Stimulated activated CD4-positive, alpha-beta T cell treated with anti-CD3 and anti-CD28 coated beads, Interleukin-2, amount 100 ng/mL, for 24 hours (primary cell): Measurements from ENCODE around the gene TTC16.
"Not testable (repeated sequence)": the region's sequence is repeated elsewhere in the genome, so short reads cannot be mapped to it uniquely, and the experiment has no call there.

Experiments
- DNase-seq, 2 donors: peaks; one replicate each; pipeline ENCODE4 v3.0.0-alpha.2; 2020

Gene TTC16

DNA sequence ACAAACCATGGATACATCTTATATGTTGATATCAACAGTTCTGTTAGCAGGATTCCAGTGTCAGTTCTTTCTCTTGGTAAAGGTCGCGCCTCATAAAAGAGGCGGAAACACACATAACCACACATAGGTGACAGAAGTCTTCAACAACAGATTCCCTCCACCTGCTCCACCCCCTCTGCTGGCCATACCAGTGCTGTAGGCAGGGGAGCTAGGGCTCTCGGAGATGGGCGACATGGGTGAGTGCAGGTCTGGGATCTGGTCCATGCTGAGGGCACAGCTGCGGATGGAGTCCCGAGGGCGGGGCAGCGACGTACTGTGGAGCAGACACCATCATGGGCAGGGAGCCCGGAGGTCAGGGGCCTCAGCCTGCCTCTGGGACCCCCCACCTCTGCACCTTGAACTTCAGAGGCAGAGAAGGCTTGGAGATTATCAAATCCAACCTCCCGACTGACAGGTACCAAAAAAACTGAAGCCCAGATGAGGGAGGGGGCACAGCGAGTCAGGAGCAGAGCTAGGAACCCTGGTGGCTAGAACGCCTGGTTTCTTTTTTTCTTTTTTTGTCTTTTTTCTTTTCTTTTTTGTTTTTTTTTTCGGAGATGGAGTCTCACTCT, 31.2 kb downstream of the TTC16 start:
- DNase-seq: no peak

DNA sequence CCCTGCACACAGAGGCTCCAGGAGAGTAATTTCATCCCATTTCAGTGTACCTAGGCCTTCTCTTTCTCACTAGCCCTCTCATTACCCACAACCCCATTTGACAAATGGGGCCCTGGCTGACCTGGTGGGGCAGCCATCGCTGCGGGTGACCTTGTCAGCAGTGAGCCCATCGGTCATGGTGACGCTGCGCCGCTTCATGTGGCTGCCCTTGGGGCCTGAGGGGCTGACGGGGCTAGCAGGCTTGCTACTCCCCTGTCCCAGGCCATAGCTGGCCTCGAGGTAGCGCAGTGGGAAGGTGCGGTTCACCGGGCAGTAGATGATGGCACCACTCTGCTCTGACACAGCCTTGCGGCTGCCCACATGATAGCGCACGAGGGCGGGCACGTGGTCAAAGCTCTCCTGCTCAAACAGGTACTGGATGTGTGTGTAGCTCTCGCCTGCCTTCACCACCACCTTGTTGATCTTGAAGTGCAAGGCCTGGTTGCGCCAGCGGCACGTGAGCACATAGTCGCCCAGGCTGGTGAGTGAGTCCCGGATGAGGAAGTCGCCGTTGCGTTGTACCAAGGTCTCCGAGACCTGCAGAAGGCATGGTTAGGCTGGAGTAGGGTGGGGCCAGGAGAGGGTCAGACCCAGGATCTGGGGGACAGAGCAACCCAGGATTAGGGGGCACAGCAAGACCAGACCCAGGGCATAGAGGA, 33.4 kb downstream of the TTC16 start:
- no peak for DNase-seq

DNA sequence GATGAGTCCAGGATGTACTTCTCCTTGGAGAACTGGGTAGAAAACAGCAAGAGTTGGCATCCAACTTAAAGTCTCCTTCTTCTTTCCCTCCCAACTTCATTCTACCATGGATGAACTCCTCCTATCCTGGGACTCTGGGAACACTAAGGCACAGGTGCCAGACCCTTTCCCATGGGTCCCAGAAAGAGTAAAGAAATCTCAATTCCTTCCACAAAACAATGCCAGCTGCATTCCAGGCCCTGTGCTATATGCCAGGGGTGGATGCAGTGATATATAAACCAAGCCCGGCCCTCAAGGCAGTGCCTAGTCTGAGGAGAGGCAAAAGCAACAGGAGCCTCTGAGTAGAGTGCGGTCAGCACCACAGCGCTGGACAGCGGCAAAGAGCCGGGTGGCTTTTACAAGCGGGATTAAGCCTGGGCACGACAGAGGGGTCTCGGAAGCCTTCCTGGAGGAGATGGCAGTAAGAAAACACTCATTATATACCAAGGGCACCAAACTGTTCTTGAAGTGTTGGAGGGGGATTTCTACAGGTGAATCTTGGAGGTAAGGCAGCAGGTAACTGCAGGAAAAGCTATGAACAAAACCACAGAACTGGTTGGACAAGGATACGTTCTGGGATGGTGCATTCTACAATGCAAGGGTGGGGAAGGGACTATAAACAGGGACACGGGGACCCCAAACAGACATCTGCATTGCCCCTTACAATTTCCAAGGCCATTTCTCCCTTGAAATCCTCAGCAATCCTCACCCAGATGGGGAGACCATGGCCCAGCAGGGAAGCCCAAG, 35.6 kb downstream of the TTC16 start:
- DNase-seq: no peak

GRCh38 chr9:127753148-127753547, 37.3 kb downstream of the TTC16 start:
- no peak for DNase-seq

DNA sequence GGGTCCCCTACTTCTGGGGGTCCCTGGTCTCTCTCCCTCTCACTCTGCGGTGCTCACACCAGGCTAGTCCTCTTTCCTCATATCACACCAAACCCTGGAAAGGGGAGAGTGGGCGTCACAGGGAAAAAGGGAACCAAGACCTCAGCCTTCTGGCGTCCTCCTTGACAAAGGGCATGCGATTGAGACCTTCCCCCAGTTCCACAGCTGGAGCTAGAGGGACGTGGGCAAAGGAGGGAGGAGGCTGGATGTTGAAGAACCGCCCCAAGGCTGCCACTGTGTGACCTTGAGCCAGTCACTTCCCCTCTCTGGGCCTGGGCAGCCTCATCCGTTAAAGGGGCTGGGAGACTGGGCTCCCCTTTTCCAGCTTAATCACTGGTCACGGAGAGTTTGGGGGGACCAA, 37.7 kb downstream of the TTC16 start:
- no peak for DNase-seq

DNA sequence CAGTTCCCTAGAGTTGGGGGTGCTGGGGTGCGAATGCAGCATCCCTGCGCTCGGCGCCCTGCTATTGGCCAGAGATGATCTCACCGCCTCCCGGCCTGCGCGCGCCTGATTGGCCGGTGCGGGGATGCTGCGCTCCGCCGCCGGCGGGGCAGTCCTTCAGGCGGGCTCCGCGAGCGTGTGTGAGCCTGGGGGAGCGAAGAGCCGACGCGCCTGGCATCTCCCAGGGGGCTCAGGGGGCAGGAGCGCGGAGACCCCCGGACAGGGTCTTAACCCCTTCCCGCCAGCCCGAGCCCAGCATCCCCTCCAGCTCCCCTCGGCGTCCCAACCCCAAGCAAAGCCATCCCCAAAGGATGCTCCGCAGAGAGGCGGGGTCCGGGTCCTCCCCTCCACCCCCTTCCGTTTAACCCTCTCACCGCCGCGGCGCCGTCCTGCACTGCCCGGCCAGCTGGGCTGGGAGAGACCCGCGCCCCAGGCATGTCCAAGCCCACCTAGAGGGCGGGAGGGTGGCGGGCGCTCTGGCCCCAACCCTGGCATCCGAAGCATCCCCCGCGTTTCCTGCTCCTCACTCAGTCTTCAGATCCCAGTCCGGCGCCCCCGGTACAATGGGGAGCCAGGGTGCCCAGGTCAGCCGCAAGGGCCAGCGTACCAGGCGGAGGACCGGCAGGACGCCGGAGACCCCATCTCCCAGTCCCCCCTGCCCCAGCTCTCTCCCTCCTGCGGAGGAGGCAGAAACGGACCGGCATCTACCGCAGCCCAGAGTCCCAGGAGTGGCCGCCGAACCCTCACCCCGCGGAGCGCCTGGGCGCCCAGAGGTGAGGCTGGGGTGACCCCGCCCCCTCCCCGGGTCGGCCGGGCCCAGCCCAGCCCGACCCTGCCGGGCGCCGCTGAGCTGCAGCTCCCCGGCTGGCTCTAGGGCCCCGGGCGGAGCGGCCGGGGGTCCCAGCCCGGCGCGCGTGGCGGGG, 38.5 kb downstream of the TTC16 start:
- no peak for DNase-seq

- DNase-seq: no peak
Observed at GRCh38 chr9:127755061-127756060, 39.5 kb downstream of the TTC16 start.

GRCh38 chr9:127756233-127756632, 40.4 kb downstream of the TTC16 start:
- no peak for DNase-seq

DNA sequence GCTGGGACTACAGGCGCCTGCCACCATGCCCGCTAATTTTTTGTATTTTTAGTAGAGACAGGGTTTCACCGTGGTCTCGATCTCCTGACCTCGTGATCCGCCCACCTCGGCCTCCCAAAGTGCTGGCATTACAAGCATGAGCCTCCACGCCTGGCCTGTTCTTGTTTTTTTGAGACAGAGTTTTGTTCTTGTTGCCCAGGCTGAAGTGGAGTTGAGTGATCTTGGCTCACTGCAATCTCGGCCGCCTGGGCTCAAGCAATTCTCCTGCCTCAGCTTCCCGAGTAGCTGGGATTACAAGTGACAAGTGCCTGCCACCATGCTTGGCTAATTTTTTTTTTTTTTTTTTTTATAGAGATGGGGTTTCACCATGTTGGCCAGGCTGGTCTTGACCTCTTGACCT, 40.9 kb downstream of the TTC16 start:
- not testable (repeated sequence) for DNase-seq

GRCh38 chr9:127758843-127759242, 43.0 kb downstream of the TTC16 start:
- DNase-seq: no peak

DNA sequence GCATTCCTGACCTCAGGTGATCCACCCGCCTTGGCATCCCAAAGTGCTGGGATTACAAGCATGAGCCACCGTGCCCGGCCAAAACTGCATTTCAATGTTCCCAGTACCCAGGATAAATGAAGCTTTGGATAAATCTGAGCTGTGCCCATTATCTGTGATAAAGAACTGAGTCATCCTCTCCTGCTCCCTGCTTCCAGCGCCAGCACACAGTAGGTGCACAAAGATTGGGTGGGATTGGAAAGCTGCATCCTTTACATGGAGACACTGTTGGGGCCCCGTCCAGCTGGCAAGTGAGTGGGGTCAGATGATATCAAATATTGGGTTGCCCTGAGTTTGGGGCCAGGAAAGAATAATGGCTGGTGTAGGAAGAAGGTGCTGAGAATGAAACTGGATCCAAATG, 45.2 kb downstream of the TTC16 start:
- no peak for DNase-seq

DNA sequence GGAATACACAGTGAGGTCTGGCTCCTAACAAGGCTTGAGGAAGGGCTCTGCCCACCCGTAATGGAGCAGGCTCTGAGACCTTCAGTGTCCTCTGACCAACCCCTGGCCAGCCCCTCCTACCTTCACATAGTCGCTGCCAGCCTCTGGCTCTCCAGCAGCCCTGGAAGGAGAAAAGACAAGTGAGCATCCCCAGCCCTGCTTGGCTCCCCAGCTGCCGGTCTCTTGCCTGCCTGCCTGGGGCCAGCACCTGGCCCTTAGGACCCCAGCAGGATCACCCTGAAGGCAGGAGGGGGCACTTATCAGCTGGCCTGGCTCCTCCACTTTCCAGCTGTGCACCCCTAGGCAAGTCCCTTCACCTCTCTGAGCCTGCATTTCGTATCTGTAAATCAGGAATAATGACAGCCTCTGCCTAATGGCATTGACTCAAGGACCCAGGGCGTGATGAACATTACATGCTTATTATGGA, 45.6 kb downstream of the TTC16 start:
- DNase-seq: no peak

GRCh38 chr9:127762111-127762676, 46.3 kb downstream of the TTC16 start:
- DNase-seq: no peak

DNA sequence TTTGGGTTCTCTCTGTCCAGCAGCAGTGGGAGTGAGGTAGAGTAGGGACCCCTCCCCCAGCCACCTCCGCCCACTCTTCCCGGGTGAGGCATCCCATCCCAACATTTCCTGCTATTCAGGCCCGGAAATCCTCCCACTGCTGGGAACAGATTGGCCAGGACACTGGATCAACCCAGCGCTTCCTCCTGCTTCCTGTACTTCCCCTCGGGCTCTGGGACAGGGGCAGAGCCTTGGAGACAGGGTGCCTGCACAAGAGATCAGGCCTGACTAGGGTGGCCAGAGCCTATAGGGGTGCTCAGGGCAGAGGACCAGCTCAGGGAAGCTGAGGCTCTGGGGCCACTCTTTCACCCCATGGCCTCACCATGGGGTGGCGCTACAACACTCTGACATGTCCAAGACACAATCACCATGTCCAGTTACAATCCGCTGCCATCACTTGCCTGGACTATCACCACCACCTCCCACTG, 48.1 kb downstream of the TTC16 start:
- DNase-seq: peak in 1 of 2 donors; percentile 46

DNA sequence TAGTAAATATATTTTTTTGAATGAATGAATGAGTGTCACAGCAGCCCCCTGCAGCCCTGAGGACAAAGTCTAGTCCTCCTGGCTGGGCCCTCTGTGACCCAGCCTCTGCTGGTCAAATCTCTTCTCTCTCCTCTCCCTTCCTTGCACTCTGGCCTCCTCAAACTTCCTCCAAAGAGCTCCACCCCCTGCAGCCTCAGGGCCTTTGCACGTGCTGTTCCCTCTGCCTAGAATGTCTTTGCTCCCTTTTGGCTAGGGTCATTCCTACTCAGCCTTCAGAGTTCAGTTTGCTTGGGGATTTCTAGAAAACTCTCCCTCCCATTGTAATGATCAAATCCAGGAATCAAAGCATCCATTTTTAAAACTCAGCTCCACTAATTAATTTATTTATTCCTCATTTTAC, 49.5 kb downstream of the TTC16 start:
- DNase-seq: no peak

DNA sequence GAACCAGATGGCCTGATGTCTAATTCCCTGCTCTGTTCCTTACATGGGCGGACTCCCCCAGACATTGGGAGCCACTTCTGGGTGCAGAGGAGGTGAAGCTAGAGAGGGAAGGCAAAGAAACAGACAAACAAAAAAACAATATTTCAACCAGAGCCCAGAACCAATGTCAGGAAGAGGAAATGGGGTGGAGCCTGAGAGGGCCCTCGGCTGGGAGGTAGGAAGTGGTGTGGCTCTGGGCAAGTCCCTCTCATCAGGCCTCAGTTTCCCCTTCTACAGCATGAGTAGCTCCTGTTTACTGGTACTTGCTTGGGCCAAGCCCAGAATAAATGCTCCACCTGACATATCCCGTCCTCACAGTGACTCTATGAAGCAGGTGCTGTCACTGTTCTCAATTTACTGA, 51.5 kb downstream of the TTC16 start:
- no peak for DNase-seq

GRCh38 chr9:127767909-127768331, 52.0 kb downstream of the TTC16 start:
- DNase-seq: no peak

GRCh38 chr9:127768698-127769097, 52.8 kb downstream of the TTC16 start:
- DNase-seq: no peak

- no peak for DNase-seq
Observed at GRCh38 chr9:127769101-127769500, 53.2 kb downstream of the TTC16 start.

GRCh38 chr9:127769929-127770582, 54.2 kb downstream of the TTC16 start:
- DNase-seq: no peak

DNA sequence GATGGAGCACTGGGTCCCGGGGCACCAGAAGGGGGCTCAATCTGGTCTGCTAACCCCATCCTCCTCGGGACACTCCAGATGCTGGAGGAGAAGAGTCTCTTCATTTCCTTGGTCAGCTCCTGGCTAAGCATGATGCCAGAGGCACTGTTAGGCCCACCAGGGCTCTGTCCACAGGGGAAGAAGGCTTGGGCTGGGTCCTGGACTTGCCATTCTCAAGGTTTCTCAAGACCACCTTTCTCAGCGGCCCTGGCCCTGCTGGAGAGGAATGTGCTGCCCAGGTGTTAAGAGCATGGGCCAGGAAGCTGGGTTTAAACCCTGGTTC, 54.7 kb downstream of the TTC16 start:
- DNase-seq: no peak
